Measurements from ENCODE around the gene CERS5. TPM values are rescaled to one million over a fixed set of nuclear protein-coding genes. Genes with fewer than 3 reads are reported as not detected.

CERS5 gene
- total and polyA plus RNA-seq, 4 donors = 6.9 to 16.2 (median 8.2) TPM

- TF ChIP-seq CTCF (IDR thresholded peaks at IDR 0.05; ENCODE audit: low read depth, low read length, missing input control) (peak; percentile 79), GABPA (IDR thresholded peaks at IDR 0.05 in 1 of 2, conservative IDR thresholded peaks at IDR 0.05 in 1 of 2) (peak; percentile 85 to 96)
Measured at GRCh38 chr12:50111693-50112455, 55.3 kb downstream of the CERS5 start, which contains the start of gene COX14 (continued).

GRCh38 chr12:50111395-50111692 lies 55.8 kb downstream of the CERS5 start:
- Histone ChIP-seq H3K9ac (ENCODE audit: low read depth in 1 of 2, low read length in 2 of 2) (no peak overlapping the region), H3K27me3 (ENCODE audit: control insufficient read depth in 4 of 4, insufficient read depth in 4 of 4, low read length in 3 of 4) (no peaks in the 10 kb centered on the region), H3K9me3 (ENCODE audit: control insufficient read depth in 4 of 4, low read length in 3 of 4) (no peaks in the 10 kb centered on the region), H3K4me3 (ENCODE audit: low read depth in 1 of 3, low read length in 3 of 3) (peak overlapping the region in 1 of 3 donors; percentile 22), H3K27ac (ENCODE audit: low read depth in 1 of 2, low read length in 2 of 2) (peak overlapping the region; percentile 87 to 95), H3K36me3 (ENCODE audit: control insufficient read depth in 4 of 4, insufficient read depth in 3 of 4, low read depth in 1 of 4, low read length in 3 of 4) (peaks cover 1 to 9% (median 5%) of the 10 kb centered on the region in 4 donors), H3K4me1 (ENCODE audit: control insufficient read depth in 4 of 4, insufficient read depth in 4 of 4, low read length in 3 of 4) (peaks cover 22 to 58% (median 44%) of the 10 kb centered on the region in 4 donors)
- DNase-seq (ENCODE audit: low spot score) = no peak
- TF ChIP-seq ZBTB33 (IDR thresholded peaks at IDR 0.05) (no peak), NR2F2 (IDR thresholded peaks at IDR 0.05) (no peak), RXRA (IDR thresholded peaks at IDR 0.05) (no peak), HNF4A (conservative IDR thresholded peaks at IDR 0.05) (no peak), FOXA1 (IDR thresholded peaks at IDR 0.05) (no peak), JUND (IDR thresholded peaks at IDR 0.05) (no peak), CTCF (IDR thresholded peaks at IDR 0.05; ENCODE audit: low read depth, low read length, missing input control) (no peak), FOXA2 (IDR thresholded peaks at IDR 0.05) (no peak), ATF3 (IDR thresholded peaks at IDR 0.05) (no peak), RAD21 (IDR thresholded peaks at IDR 0.05) (no peak), HNF4G (IDR thresholded peaks at IDR 0.05) (no peak), MAX (IDR thresholded peaks at IDR 0.05) (no peak), SP1 (IDR thresholded peaks at IDR 0.05) (no peak), GABPA (IDR thresholded peaks at IDR 0.05 in 1 of 2, conservative IDR thresholded peaks at IDR 0.05 in 1 of 2) (no peak), REST (IDR thresholded peaks at IDR 0.05) (no peak), TAF1 (conservative IDR thresholded peaks at IDR 0.05) (no peak), YY1 (IDR thresholded peaks at IDR 0.05) (no peak), EGR1 (IDR thresholded peaks at IDR 0.05; ENCODE audit: low read depth in 2 of 2) (no peak)
- WGBS = 17% methylated on average over 19 of the region's 19 CpGs

All from liver (tissue), 9 donors.